KBM-7 (cell line): ENCODE data around the gene MCIDAS.
A peak's percentile ranks its signal among the peaks of the same experiment; 100 is the strongest.

Experiments used
- DNase-seq: peaks from one replicate; pipeline ENCODE4 v3.0.0-alpha.2; 2015
- in situ Hi-C: fragments of 300-500 bp; cut with MboI; formaldehyde crosslinking; loops from 2 replicates; pipeline ENCODE4 v1.14.3; 2020; ENCODE audit warnings: low sequenced_read_pairs, low pct_unique_long_range_greater_than_20kb, mixed read lengths

Gene MCIDAS

GRCh38 chr5:55226934-55227663 is at the start of gene MCIDAS:
TSS of gene MCIDAS (minus strand) at chr5:55227315. CDS start at chr5:55227138, 177 bp downstream.
- in situ Hi-C loops: no loop called here
- peak; percentile 82 for DNase-seq

DNA sequence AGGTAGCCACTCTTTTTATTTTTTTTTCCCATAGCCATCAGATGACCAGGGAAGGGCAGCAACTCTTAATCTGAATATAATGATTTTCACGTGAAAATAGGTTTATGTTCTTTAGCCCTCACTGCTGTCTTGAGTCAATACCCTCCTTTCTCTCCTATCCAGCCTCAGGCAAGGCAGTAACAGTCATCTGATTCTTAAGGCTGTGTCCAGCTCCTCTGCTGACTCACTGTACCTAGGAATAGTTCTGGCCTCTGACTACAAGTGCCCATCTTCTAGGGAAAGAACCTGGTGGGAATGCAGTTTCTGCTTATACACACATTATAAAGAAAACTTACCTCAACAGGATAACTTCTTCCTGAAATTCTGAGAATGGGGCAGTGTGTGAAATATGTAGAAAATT is 49.7 kb upstream of the MCIDAS start:
- no peak for DNase-seq
- in situ Hi-C loops: no loop called here

- DNase-seq: no peak
- in situ Hi-C loops: no loop called here
Observed at GRCh38 chr5:55258339-55258738, 31.2 kb upstream of the MCIDAS start.

- no peak for DNase-seq
- in situ Hi-C loops: no loop called here
Observed at GRCh38 chr5:55254802-55255201, 27.7 kb upstream of the MCIDAS start.

DNA sequence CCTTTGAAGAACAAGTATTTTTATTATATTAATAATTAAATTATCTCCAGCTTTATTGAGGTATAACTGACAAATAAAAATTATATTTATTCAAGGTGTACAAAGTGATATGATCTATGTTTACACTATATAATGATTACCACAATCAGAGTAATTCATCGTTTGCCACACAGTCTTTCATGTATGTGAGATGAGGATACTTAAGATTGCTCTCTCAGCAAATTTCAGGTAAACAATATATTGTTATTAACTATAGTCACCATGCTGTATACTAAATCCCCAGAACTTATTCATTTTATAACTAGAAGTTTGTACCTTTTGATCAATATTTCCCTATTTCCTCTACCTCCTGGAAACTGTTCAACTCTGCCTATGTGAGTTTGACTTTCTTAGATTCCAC is 22.9 kb upstream of the MCIDAS start:
- in situ Hi-C loops: no loop called here
- no peak for DNase-seq

DNA sequence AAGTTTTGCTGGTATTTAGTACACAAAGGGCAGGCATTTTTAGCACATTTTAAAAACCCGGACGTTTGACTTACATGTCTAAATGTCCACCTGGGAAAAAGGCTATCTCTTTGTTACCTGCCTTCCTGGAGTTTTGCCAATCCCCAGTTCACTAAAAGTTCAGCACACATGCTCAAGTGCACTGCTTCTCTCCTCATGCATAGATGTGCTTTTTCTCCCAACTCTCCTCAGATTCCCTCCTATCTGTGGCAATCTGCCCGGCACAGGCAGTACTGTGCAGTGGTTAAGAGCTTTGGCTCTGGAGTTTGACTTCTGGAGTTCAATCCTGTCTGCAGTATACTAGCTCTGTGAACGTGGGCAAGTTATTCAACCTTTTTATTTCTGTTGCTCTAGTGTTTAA is 14.6 kb upstream of the MCIDAS start:
- in situ Hi-C loops: no loop called here
- no peak for DNase-seq

- no peak for DNase-seq
- in situ Hi-C loops: no loop called here
Observed at GRCh38 chr5:55236800-55237199, 9.7 kb upstream of the MCIDAS start.

GRCh38 chr5:55234121-55234700 is 7.1 kb upstream of the MCIDAS start:
- peak; percentile 63 for DNase-seq
- in situ Hi-C loops: no loop called here

DNA sequence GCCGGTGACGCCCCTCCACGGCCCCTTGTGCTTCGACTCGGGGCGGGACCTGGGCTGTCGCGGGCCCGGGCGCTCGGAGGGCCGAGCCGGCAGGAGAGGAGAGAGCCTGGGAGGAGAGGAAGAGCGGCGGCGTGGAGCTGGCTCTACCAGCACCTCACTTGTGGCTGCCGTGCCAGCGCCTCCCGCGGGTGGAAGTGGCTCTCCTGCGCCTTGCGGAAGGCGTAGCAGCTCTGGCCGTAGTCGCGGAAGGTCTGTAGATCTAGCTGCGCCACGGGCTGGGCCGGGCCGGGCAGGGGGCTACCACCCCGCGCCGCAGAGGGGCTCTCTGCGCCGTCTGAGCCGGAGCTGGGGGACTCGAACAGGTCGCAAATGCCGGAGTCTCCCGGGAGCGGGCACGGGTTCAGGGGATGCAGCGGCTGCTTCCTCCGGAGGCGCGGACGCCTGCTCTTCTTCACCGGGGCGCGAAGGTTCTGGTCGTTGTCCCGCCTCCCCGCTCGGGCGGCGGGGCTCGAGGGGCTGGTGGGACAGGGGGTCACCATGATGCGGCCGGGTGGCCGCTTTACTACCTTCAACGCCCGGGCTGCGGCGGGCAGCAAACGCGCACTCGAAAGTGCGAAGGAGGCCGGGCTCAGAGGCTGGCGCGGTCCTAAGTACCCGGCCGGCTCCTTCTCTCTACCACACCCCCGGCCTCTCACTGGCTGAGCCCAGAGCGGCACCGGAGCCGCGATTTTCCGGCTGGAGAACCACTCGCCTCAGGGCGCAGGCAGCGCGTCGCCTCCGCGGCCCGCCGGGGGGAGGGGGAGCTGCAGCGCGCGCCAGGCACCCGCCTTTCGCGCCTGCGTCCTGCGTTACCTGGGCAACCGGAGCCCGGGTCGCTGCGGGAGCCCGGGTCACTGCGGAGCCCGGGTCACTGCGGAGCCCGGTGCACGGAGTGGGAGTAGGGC is 6.1 kb upstream of the MCIDAS start, which contains the start of gene CCNO:
CCNO (minus strand) TSS at position 624 of the 944 bp plus-strand sequence; CDS start at position 539, 85 bp downstream.
- peak; percentile 91 for DNase-seq
- in situ Hi-C loops: no loop called here

- in situ Hi-C loops: no loop called here
Observed at GRCh38 chr5:55232271-55232984, 5.3 kb upstream of the MCIDAS start.

GRCh38 chr5:55231919-55232270 is 4.8 kb upstream of the MCIDAS start:
- no peak for DNase-seq
- in situ Hi-C loops: no loop called here

More at GRCh38 chr5:55232271-55232984, 5.3 kb upstream of the MCIDAS start:
- peak; percentile 63 for DNase-seq

- DNase-seq: peak; percentile 78
- in situ Hi-C loops: no loop called here
Observed at GRCh38 chr5:55231029-55231918, 4.2 kb upstream of the MCIDAS start.

DNA sequence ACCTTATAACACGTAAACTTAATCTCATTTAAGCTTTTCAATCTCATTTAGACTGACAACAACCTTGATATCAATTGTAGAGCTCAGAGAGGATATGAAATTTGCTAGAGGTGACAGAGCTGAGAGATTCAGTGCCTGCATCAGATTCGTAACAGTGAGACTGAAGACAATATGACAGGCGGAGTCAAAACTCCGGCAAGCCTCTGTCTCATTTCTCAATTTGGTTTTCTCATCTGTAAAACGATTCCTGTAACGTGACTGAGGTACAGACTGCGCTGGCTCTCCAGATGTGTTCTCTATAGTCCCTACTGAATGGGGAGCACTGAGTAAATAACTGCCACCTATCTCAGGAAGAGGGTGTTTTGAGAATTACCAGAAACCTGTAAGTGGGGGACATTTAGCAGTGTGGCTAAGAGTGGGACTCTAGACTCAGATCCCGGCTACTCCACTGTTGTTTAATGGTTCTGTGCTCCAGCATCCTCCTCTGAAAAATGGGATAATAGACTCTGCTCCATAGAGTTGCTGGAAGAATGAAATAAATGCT is 3.0 kb upstream of the MCIDAS start:
- DNase-seq: no peak
- in situ Hi-C loops: no loop called here

GRCh38 chr5:55227664-55228430 is 732 bp upstream of the MCIDAS start:
- in situ Hi-C loops: no loop called here
- no peak for DNase-seq

DNA sequence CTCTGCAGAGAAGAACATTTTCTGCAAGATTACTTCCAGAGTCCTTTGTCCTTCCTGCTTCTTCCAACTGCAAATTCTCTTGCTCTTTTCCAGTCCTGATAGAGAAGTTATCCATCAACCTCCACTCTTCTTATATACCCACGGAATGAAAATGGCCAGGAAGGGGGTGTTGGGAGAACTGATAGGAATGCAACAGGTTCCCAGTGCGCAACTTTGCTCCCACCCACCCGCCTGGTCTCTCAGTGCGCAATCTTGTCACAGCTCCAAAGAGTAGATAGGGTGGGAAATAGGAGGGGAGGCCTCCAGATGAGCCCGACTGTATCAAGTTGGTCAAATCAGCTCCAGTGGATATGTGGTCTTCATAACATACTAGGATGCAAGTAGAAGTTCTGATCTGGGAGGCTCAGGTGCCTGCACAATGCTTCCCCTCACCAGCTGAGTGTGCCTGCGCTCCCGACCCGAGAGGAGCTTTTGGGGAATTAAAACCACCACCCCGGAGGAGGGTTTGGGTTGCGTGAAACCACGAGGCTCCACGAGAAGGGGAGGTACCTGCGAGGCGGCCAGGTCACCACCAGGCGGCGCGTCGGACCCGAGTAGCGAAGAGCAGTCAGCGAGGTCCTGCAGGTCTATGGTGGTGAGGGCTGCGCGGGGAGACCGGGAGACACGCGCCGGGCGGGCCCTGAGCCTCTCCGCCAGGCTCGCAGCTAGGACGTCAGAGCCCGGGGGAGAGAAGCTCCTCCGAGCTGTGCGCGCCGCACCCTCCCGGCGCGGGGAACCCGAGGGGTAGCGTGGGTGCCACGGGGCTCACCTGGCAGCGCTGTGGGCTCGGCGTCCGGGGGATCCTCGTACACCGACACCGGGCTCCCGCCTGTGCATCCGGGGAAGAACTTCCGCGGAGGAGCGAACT is 835 bp downstream of the MCIDAS start:
- in situ Hi-C loops: no loop called here
- DNase-seq: peak; percentile 93

DNA sequence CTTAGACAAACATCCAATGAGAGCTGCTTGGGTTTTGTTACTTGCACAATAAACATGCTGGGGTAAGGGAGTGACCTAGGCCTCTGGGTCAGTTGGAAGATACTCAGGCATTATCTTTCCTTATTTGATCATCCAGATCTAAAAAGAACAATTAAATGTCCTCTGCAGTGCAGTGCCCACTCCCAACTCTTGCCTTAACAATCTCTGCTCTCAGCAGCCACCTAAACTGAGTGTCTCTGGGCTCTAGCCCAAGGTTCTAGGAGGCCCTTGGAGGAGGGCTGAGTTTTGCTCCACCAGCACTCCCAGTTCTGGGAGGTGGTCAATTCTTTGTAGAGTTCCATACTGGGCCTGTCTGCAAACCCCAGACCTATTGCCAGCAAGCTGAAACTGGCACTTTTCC is 1.8 kb downstream of the MCIDAS start:
- in situ Hi-C loops: no loop called here
- DNase-seq: no peak
